GM12891 (cell line): Measurements from ENCODE around the gene C19orf38.

Experiments
- PAX5 ChIP-seq: IDR thresholded peaks from 2 replicates; pipeline ENCODE4 v1.6.1; 2011; ENCODE audit warnings: low read length, moderate library complexity, mild to moderate bottlenecking; ENCODE audit not compliant: insufficient read depth, severe bottlenecking
- POLR2A ChIP-seq: IDR thresholded peaks from 2 replicates; pipeline ENCODE4 v1.6.1; 2011; ENCODE audit warnings: low read depth, low read length, control low read depth
- POLR2AphosphoS5 ChIP-seq: IDR thresholded peaks from 2 replicates; pipeline ENCODE4 v1.6.1; 2011; ENCODE audit warnings: low read depth, low read length, control low read depth
- POU2F2 ChIP-seq: IDR thresholded peaks from 2 replicates; pipeline ENCODE4 v1.6.1; 2011; ENCODE audit warnings: low read depth, mild to moderate bottlenecking, control low read depth, low read length, moderate library complexity
- SPI1 ChIP-seq: IDR thresholded peaks from 2 replicates; pipeline ENCODE4 v1.6.1; 2011; ENCODE audit warnings: low read depth, low read length, control low read depth
- TAF1 ChIP-seq: IDR thresholded peaks from 2 replicates; pipeline ENCODE4 v1.6.1; 2011; ENCODE audit warnings: low read depth, low read length, control low read depth

- TF ChIP-seq TAF1 (no peak), POLR2A (no peak), POLR2AphosphoS5 (no peak), PAX5 (no peak), POU2F2 (no peak), SPI1 (no peak)
Observed at GRCh38 chr19:10828981-10829821, 19.0 kb upstream of the C19orf38 start.
